Stimulated activated CD4-positive, alpha-beta T cell treated with anti-CD3 and anti-CD28 coated beads, Interleukin-2, amount 100 ng/mL, for 48 hours (primary cell): ENCODE data around the gene MED31.

ENCODE experiments used
- DNase-seq, 2 donors: peaks; one replicate each; pipeline ENCODE4 v3.0.0-alpha.2; 2020

MED31 gene

GRCh38 chr17:6651919-6652452 lies 581 bp upstream of the MED31 start:
- DNase-seq = no peak

GRCh38 chr17:6648181-6648580 lies 3.2 kb downstream of the MED31 start:
- no peak for DNase-seq

GRCh38 chr17:6643451-6644125 lies 7.8 kb downstream of the MED31 start:
- DNase-seq = no peak

- no peak for DNase-seq
Measured at GRCh38 chr17:6642592-6642991, 8.8 kb downstream of the MED31 start.

- no peak for DNase-seq
Measured at GRCh38 chr17:6641247-6641863, 10.1 kb downstream of the MED31 start.

GRCh38 chr17:6640536-6641246 lies 10.7 kb downstream of the MED31 start, which contains the start of the genes KIAA0753 and TXNDC17:
Gene KIAA0753 (minus strand): TSS chr17:6640711. CDS start chr17:6635103, 5,608 bp downstream.
Gene TXNDC17 (plus strand): TSS chr17:6641060. CDS start chr17:6641083, 23 bp downstream.
- DNase-seq = peak; percentile 93 to 95

- DNase-seq = no peak
Measured at GRCh38 chr17:6639586-6640535, 11.5 kb downstream of the MED31 start.

GRCh38 chr17:6639014-6639585 lies 12.3 kb downstream of the MED31 start:
- no peak for DNase-seq

- no peak for DNase-seq
Measured at GRCh38 chr17:6638046-6638908, 13.1 kb downstream of the MED31 start.

GRCh38 chr17:6637458-6637840 lies 14.0 kb downstream of the MED31 start:
- no peak for DNase-seq

- no peak for DNase-seq
Measured at GRCh38 chr17:6636616-6637457, 14.6 kb downstream of the MED31 start.

- DNase-seq = no peak
Measured at GRCh38 chr17:6636105-6636504, 15.3 kb downstream of the MED31 start.

- DNase-seq = no peak
Measured at GRCh38 chr17:6633263-6633662, 18.1 kb downstream of the MED31 start.

- DNase-seq = no peak
Measured at GRCh38 chr17:6632530-6632929, 18.9 kb downstream of the MED31 start.

GRCh38 chr17:6630390-6630789 lies 21.0 kb downstream of the MED31 start:
- no peak for DNase-seq

GRCh38 chr17:6627019-6627418 lies 24.4 kb downstream of the MED31 start:
- no peak for DNase-seq

GRCh38 chr17:6626616-6627015 lies 24.8 kb downstream of the MED31 start:
- no peak for DNase-seq

GRCh38 chr17:6623941-6624340 lies 27.5 kb downstream of the MED31 start:
- no peak for DNase-seq

- DNase-seq = no peak
Measured at GRCh38 chr17:6611231-6611630, 40.2 kb downstream of the MED31 start.

GRCh38 chr17:6610011-6610410 lies 41.4 kb downstream of the MED31 start:
- DNase-seq = no peak
